Fibroblast of the aortic adventitia (primary cell): Measurements from ENCODE around the gene OCSTAMP. TPM values are rescaled to one million over a fixed set of nuclear protein-coding genes. Genes with fewer than 3 reads are reported as not detected.

Experiments used
- DNase-seq: peaks from one replicate; pipeline ENCODE4 v3.0.0-alpha.2; 2010; ENCODE audit warnings: low read depth
- H3K4me3 ChIP-seq: 2 replicates; pipeline ENCODE4 v1.5.1; 2011; ENCODE audit warnings: low read depth, mild to moderate bottlenecking, control low read depth, low read length, moderate library complexity
- CTCF ChIP-seq: IDR thresholded peaks from 2 replicates; pipeline ENCODE4 v1.5.1; 2011; ENCODE audit warnings: mild to moderate bottlenecking, low read length, control low read depth, inconsistent platforms; ENCODE audit not compliant: insufficient read depth
- total RNA-seq: library from RNA; depleted of rRNA; stranded (reverse); fragments of >200 nt; gene quantifications from 2 replicates; pipeline ENCODE4 v1.2.3, GENCODE V29; 2012; ENCODE audit warnings: low replicate concordance

The OCSTAMP gene
- total RNA-seq, result not detected in 2 replicates

- no peak for DNase-seq
- H3K4me3 ChIP-seq, result no peak within 1 kb of the TSS
- TF ChIP-seq CTCF, result no peak
Observed at GRCh38 chr20:46550461-46550860, at the start of gene OCSTAMP. Gene OCSTAMP, minus strand, starts transcription at chr20:46550654. Its CDS starts 94 bp downstream, at chr20:46550560.

- no peak overlapping the region for H3K4me3 ChIP-seq
- DNase-seq, result no peak
- no peak for TF ChIP-seq CTCF
Observed at GRCh38 chr20:46599227-46599987, 49.0 kb upstream of the OCSTAMP start.

GRCh38 chr20:46595933-46596332 is 45.5 kb upstream of the OCSTAMP start:
- no peak for TF ChIP-seq CTCF
- no peak for DNase-seq
- no peak overlapping the region for H3K4me3 ChIP-seq

GRCh38 chr20:46594725-46595124 is 44.3 kb upstream of the OCSTAMP start:
- DNase-seq, result no peak
- TF ChIP-seq CTCF, result no peak

GRCh38 chr20:46592580-46593362 is 42.3 kb upstream of the OCSTAMP start:
- no peak for DNase-seq
- no peak for TF ChIP-seq CTCF
- no peak overlapping the region for H3K4me3 ChIP-seq

More at GRCh38 chr20:46594725-46595124, 44.3 kb upstream of the OCSTAMP start:
- no peak overlapping the region for H3K4me3 ChIP-seq

- no peak for TF ChIP-seq CTCF
- peak; percentile 5 for DNase-seq
- no peak overlapping the region for H3K4me3 ChIP-seq
Observed at GRCh38 chr20:46590443-46590842, 40.0 kb upstream of the OCSTAMP start.
